Neuronal stem cell (in vitro differentiated cells): ENCODE data around the gene CFAP52.

ENCODE experiments used
- DNase-seq: peaks from one replicate; pipeline ENCODE4 v3.0.0-alpha.2; 2013; ENCODE audit warnings: low spot score
- H2AFZ ChIP-seq: one replicate; pipeline ENCODE4 v1.6.1; 2013; ENCODE audit warnings: mild to moderate bottlenecking, low read length, inconsistent platforms
- H2AK5ac ChIP-seq: 2 replicates; pipeline ENCODE4 v1.6.1; 2013; ENCODE audit warnings: low read depth, mild to moderate bottlenecking, inconsistent platforms, low read length, moderate library complexity, mixed read lengths
- H2BK120ac ChIP-seq: 2 replicates; pipeline ENCODE4 v1.6.1; 2013; ENCODE audit warnings: low read depth, mild to moderate bottlenecking, inconsistent platforms, low read length, moderate library complexity, mixed read lengths
- H2BK12ac ChIP-seq: one replicate; pipeline ENCODE4 v1.6.1; 2013; ENCODE audit warnings: low read length, inconsistent platforms
- H2BK15ac ChIP-seq: 2 replicates; pipeline ENCODE4 v1.6.1; 2013; ENCODE audit warnings: mild to moderate bottlenecking, low read length, inconsistent platforms, mixed read lengths
- H2BK5ac ChIP-seq: one replicate; pipeline ENCODE4 v1.6.1; 2013; ENCODE audit warnings: inconsistent platforms, mild to moderate bottlenecking, low read length, moderate library complexity
- H3K14ac ChIP-seq: one replicate; pipeline ENCODE4 v1.6.1; 2013; ENCODE audit warnings: low read length, inconsistent platforms
- H3K18ac ChIP-seq: 2 replicates; pipeline ENCODE4 v1.6.1; 2013; ENCODE audit warnings: low read length, inconsistent platforms
- H3K23ac ChIP-seq: 2 replicates; pipeline ENCODE4 v1.6.1; 2013; ENCODE audit warnings: low read depth, mild to moderate bottlenecking, mixed read lengths, low read length, inconsistent platforms; ENCODE audit not compliant: poor library complexity
- H3K27ac ChIP-seq: replicated peaks from 3 replicates; pipeline ENCODE4 v1.5.1; 2013; ENCODE audit warnings: low read length, inconsistent platforms
- H3K27me3 ChIP-seq, 3 experiments: 2 replicates each; pipeline ENCODE4 v1.6.1; 2013; ENCODE audit warnings: low read length in 3 of 3, mild to moderate bottlenecking in 2 of 3, inconsistent platforms in 1 of 3, low read depth in 1 of 3, mixed read lengths in 1 of 3, moderate library complexity in 1 of 3; ENCODE audit not compliant: control insufficient read depth in 3 of 3, insufficient read depth in 3 of 3
- H3K36me3 ChIP-seq, 2 donors: replicated peaks in 1 of 2; 2 replicates each; pipeline ENCODE4 v1.6.1; 2013; ENCODE audit warnings: low read length in 2 of 2; ENCODE audit not compliant: control insufficient read depth in 2 of 2, insufficient read depth in 2 of 2
- H3K4ac ChIP-seq: 2 replicates; pipeline ENCODE4 v1.6.1; 2013; ENCODE audit warnings: inconsistent platforms, mild to moderate bottlenecking, low read length, moderate library complexity
- H3K4me1 ChIP-seq, 2 donors: 1 replicate in 1 of 2; 2 replicates in 1 of 2; pipeline ENCODE4 v1.6.1; 2013; ENCODE audit warnings: low read length in 2 of 2, low read depth in 1 of 2; ENCODE audit not compliant: control insufficient read depth in 2 of 2, insufficient read depth in 1 of 2
- H3K4me2 ChIP-seq: one replicate; pipeline ENCODE4 v1.6.1; 2013; ENCODE audit warnings: mild to moderate bottlenecking, low read length, inconsistent platforms; ENCODE audit not compliant: insufficient read depth, poor library complexity, severe bottlenecking
- H3K4me3 ChIP-seq, 2 donors: 2 replicates each; pipeline ENCODE4 v1.5.1; 2013; ENCODE audit warnings: low read length in 2 of 2, mild to moderate bottlenecking in 2 of 2, inconsistent platforms in 1 of 2, moderate library complexity in 1 of 2
- H3K79me1 ChIP-seq: one replicate; pipeline ENCODE4 v1.6.1; 2013; ENCODE audit warnings: low read depth, mild to moderate bottlenecking, inconsistent platforms, low read length, moderate library complexity
- H3K9ac ChIP-seq: one replicate; pipeline ENCODE4 v1.6.1; 2013; ENCODE audit warnings: mild to moderate bottlenecking, low read depth, low read length, inconsistent platforms; ENCODE audit not compliant: poor library complexity
- H3K9me3 ChIP-seq, 2 donors: replicated peaks in 1 of 2; 2 replicates each; pipeline versions ENCODE3 to v1.6.1; 2013; ENCODE audit warnings: low read length in 2 of 2, mild to moderate bottlenecking in 2 of 2, inconsistent platforms in 1 of 2, low read depth in 1 of 2, mixed read lengths in 1 of 2, moderate library complexity in 1 of 2; ENCODE audit not compliant: control insufficient read depth in 2 of 2, insufficient read depth in 1 of 2
- H4K8ac ChIP-seq: one replicate; pipeline ENCODE4 v1.6.1; 2013; ENCODE audit warnings: low read depth, mild to moderate bottlenecking, inconsistent platforms, low read length, moderate library complexity
- H4K91ac ChIP-seq: one replicate; pipeline ENCODE4 v1.6.1; 2013; ENCODE audit warnings: low read length, low read depth, mild to moderate bottlenecking, inconsistent platforms; ENCODE audit not compliant: poor library complexity
- WGBS, 2 donors: extraction: QIAGEN DNeasy Blood & Tissue Kit; methylation state at CpG; one replicate each; pipeline ENCODE4 v1.1.7; 2013; ENCODE audit warnings: missing lambda C conversion rate in 2 of 2, mixed read lengths in 1 of 2; ENCODE audit not compliant: insufficient read length in 2 of 2, insufficient replicate concordance in 1 of 2; ENCODE audit errors: extremely low coverage in 2 of 2; 5-methylcytosine and 5-hydroxymethylcytosine counted together

The CFAP52 gene

GRCh38 chr17:9532715-9533114 lies 43.7 kb upstream of the CFAP52 start:
- Histone ChIP-seq H3K9me3 (no peaks in the 10 kb centered on the region), H4K91ac (no peak overlapping the region), H3K23ac (no peak overlapping the region), H2AFZ (no peak overlapping the region), H3K4me1 (peaks cover 0 to 5% of the 10 kb centered on the region in 2 donors), H3K79me1 (no peaks in the 10 kb centered on the region), H3K4ac (no peak overlapping the region), H3K14ac (no peak overlapping the region), H3K27ac (no peak overlapping the region), H2BK5ac (no peak overlapping the region), H2AK5ac (no peak overlapping the region), H3K4me2 (no peak overlapping the region), H3K36me3 (no peaks in the 10 kb centered on the region), H4K8ac (no peak overlapping the region), H2BK120ac (no peak overlapping the region), H3K4me3 (no peak overlapping the region), H3K18ac (no peak overlapping the region), H3K27me3 (no peaks in the 10 kb centered on the region), H2BK15ac (no peak overlapping the region), H2BK12ac (no peak overlapping the region), H3K9ac (no peak overlapping the region)
- WGBS, 2 donors, result no CpG with 5 or more reads among the region's 3 CpGs
- DNase-seq, result no peak

GRCh38 chr17:9533441-9533840 lies 43.0 kb upstream of the CFAP52 start:
- H2BK15ac ChIP-seq, result no peak overlapping the region
- H3K4me1 ChIP-seq, result peaks cover 0 to 5% of the 10 kb centered on the region in 2 donors
- H4K91ac ChIP-seq, result no peak overlapping the region
- no peaks in the 10 kb centered on the region for H3K9me3 ChIP-seq
- no peak overlapping the region for H3K4me3 ChIP-seq
- H3K23ac ChIP-seq, result no peak overlapping the region
- no peak overlapping the region for H2AFZ ChIP-seq
- no peaks in the 10 kb centered on the region for H3K27me3 ChIP-seq
- H2AK5ac ChIP-seq, result no peak overlapping the region
- no peak overlapping the region for H3K27ac ChIP-seq
- H3K14ac ChIP-seq, result no peak overlapping the region
- H2BK12ac ChIP-seq, result no peak overlapping the region
- H3K79me1 ChIP-seq, result no peaks in the 10 kb centered on the region
- WGBS, 2 donors, result no CpG with 5 or more reads among the region's 4 CpGs
- no peak overlapping the region for H3K4ac ChIP-seq
- no peak overlapping the region for H4K8ac ChIP-seq
- H3K4me2 ChIP-seq, result no peak overlapping the region
- no peak overlapping the region for H3K18ac ChIP-seq
- H2BK120ac ChIP-seq, result no peak overlapping the region
- H3K36me3 ChIP-seq, result no peaks in the 10 kb centered on the region
- DNase-seq, result no peak
- H3K9ac ChIP-seq, result no peak overlapping the region
- H2BK5ac ChIP-seq, result no peak overlapping the region

GRCh38 chr17:9536061-9536460 lies 40.4 kb upstream of the CFAP52 start:
- H4K91ac ChIP-seq, result no peak overlapping the region
- H2BK12ac ChIP-seq, result no peak overlapping the region
- no peak overlapping the region for H4K8ac ChIP-seq
- no peak overlapping the region for H3K4me2 ChIP-seq
- H3K23ac ChIP-seq, result no peak overlapping the region
- no peaks in the 10 kb centered on the region for H3K27me3 ChIP-seq
- no peak for DNase-seq
- WGBS, 2 donors, result no CpG with 5 or more reads among the region's 8 CpGs
- H2BK15ac ChIP-seq, result no peak overlapping the region
- no peak overlapping the region for H3K4me3 ChIP-seq
- no peaks in the 10 kb centered on the region for H3K9me3 ChIP-seq
- H3K18ac ChIP-seq, result no peak overlapping the region
- H3K4ac ChIP-seq, result no peak overlapping the region
- H2AK5ac ChIP-seq, result no peak overlapping the region
- no peaks in the 10 kb centered on the region for H3K79me1 ChIP-seq
- H3K9ac ChIP-seq, result no peak overlapping the region
- no peak overlapping the region for H2BK5ac ChIP-seq
- H3K14ac ChIP-seq, result no peak overlapping the region
- H2AFZ ChIP-seq, result no peak overlapping the region
- H2BK120ac ChIP-seq, result no peak overlapping the region
- no peaks in the 10 kb centered on the region for H3K36me3 ChIP-seq
- H3K4me1 ChIP-seq, result peaks cover 0 to 5% of the 10 kb centered on the region in 2 donors
- no peak overlapping the region for H3K27ac ChIP-seq

- Histone ChIP-seq H3K27me3 (no peaks in the 10 kb centered on the region), H4K8ac (no peak overlapping the region), H3K4me1 (peaks cover 0 to 5% of the 10 kb centered on the region in 2 donors), H3K27ac (no peak overlapping the region), H3K4me3 (no peak overlapping the region), H3K23ac (no peak overlapping the region), H3K36me3 (no peaks in the 10 kb centered on the region), H2BK15ac (no peak overlapping the region), H3K9ac (no peak overlapping the region), H2BK120ac (no peak overlapping the region), H2AFZ (no peak overlapping the region), H4K91ac (no peak overlapping the region), H2BK12ac (no peak overlapping the region), H3K4me2 (no peak overlapping the region), H3K14ac (no peak overlapping the region), H2BK5ac (no peak overlapping the region), H3K4ac (no peak overlapping the region), H3K18ac (no peak overlapping the region), H2AK5ac (no peak overlapping the region), H3K9me3 (no peaks in the 10 kb centered on the region), H3K79me1 (no peaks in the 10 kb centered on the region)
- DNase-seq, result no peak
- WGBS, 2 donors, result no CpG with 5 or more reads among the region's 12 CpGs
Measured at GRCh38 chr17:9537177-9537776, 39.2 kb upstream of the CFAP52 start.
